ENCODE measurements around the gene BMPR1B.

The BMPR1B gene

GRCh38 chr4:94757192-94758140 is at the start of gene BMPR1B:
Gene BMPR1B, plus strand, starts transcription at chr4:94757955. Its CDS starts 346,470 bp downstream, at chr4:95104425.
- FAIRE-seq = no peak
- no peak for DNase-seq (ENCODE audit: insufficient read length, low spot score)

DNA sequence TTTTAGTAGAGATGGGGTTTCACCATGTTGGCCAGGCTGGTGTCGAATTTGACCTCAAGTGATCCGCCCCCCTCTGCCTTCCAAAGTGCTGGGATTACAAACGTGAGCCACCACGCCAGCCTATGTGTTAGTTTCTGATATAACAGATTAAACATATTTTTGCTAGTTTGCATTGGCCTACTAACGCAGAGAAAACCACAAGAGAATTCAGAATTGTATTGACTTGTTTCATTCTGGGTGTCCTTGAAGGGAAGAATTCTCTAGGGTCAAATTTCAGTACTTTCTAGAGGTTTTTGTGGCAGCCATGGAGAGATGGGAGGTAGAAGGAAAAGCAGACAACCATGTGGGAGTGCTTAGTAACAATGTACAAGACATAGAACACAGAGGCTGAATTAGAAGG is 46.1 kb upstream of the BMPR1B start:
- no peak for DNase-seq (ENCODE audit: insufficient read length, low spot score)
- no peak for FAIRE-seq

DNA sequence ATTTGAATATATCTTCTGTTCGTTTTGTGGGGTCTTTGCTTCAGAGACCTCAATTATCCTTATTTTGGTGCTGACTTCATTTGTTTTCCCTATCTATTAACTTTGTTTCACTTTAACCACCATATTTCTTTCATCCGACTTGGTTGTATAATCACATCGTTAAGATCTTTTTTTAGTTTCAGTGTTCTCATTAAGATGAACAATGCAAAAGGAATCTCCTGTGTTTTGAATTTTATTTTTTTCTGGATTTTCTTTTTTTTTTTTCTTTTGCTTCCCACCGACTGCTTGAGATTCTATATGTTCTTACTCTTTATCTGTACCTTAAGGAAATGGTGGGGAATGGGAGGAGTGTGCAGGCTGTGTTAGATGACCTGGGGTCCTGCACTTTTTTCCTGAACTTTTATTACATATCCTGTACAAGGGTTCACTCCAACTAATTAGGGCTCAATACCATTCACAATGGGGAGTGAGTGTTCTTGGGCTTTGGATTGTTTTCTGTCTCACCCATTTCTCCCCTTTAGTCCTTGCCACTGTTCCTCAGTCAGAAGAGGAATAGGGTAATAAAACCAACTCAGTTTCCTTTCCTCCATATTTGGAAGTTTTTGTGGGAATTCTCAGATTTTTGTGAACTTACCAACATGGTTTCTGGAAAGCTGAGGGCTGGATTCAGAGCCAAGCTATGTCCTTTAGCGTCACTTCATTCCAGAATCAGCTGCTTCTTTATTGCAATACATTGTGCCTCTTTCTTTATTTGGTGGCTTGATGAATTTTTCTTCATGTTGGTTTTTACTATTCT is 43.2 kb upstream of the BMPR1B start:
- DNase-seq (ENCODE audit: insufficient read length, low spot score) = no peak
- FAIRE-seq = no peak

DNA sequence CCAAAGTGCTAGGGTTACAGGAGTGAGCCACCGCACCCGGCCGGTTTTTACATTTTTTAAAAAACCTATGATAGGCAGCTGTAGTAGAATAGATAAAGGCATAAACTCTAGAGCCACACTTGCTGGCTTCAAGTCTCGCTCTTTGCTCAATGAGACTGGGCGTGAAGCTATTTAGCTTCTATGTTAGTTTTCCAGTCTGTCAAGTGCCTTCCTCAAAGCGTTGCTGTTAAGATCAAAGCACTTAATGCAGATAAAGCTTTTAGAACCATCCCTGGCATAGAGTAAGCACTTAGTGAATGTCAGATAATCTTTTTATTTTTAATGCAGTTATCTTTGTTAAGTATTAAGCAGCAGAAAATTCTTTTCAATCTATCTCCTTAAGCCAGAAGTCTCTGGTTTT is 42.0 kb upstream of the BMPR1B start:
- DNase-seq (ENCODE audit: insufficient read length, low spot score) (no peak), FAIRE-seq (no peak)

DNA sequence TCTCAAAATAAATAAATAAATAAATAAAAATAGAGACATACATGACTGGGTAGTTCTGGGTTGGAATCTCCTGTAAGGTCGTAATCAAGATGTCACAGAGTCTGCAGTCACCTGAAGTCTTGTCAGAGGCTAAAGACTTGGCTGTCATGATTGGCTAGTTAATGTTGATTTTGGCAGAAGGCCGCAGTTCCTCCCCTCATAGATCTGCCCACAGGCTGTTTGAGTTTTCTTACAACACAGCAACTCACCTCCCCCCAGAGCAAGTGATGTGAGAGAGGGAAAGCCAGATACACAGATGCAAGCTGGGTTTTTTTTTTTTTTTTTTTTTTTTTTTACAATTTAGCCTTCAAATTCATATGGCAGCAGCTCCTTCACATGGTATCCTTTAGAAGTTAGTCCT is 36.4 kb upstream of the BMPR1B start:
- no peak for FAIRE-seq
- no peak for DNase-seq (ENCODE audit: insufficient read length, low spot score)

DNA sequence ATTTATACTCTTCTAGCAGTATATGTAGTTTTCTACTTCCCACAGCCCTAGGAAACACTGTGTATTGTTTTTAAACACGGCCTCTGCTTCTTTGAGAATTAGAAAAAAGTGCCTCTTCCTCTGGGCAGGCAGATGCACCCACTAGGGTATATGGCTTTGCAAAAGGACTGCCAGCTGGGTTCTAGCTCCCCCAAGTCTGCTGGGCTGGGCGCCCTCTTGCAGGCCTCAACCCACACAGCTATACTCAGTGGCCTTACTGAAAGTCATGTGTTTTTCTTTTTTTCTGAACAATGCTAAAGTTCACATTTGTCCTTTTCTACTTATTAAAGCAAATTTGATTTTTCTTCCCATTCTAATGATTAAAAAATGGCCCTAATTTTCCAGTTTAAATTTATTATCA is 35.5 kb upstream of the BMPR1B start:
- DNase-seq (ENCODE audit: insufficient read length, low spot score) (no peak), FAIRE-seq (no peak)

- no peak for FAIRE-seq
- DNase-seq (ENCODE audit: insufficient read length, low spot score) = no peak
Measured at GRCh38 chr4:94722748-94723147, 35.0 kb upstream of the BMPR1B start.

GRCh38 chr4:94724016-94724790 is 33.6 kb upstream of the BMPR1B start:
- DNase-seq (ENCODE audit: insufficient read length, low spot score) (no peak), FAIRE-seq (no peak)

- DNase-seq (ENCODE audit: insufficient read length, low spot score) = no peak
- FAIRE-seq = no peak
Measured at GRCh38 chr4:94726524-94727123, 31.1 kb upstream of the BMPR1B start.

- FAIRE-seq = no peak
- DNase-seq (ENCODE audit: insufficient read length, low spot score) = no peak
Measured at GRCh38 chr4:94728056-94728766, 29.5 kb upstream of the BMPR1B start.

GRCh38 chr4:94732358-94732698 is 25.4 kb upstream of the BMPR1B start:
- FAIRE-seq (no peak), DNase-seq (ENCODE audit: insufficient read length, low spot score) (no peak)

- no peak for FAIRE-seq
- no peak for DNase-seq (ENCODE audit: insufficient read length, low spot score)
Measured at GRCh38 chr4:94739741-94740140, 18.0 kb upstream of the BMPR1B start.

DNA sequence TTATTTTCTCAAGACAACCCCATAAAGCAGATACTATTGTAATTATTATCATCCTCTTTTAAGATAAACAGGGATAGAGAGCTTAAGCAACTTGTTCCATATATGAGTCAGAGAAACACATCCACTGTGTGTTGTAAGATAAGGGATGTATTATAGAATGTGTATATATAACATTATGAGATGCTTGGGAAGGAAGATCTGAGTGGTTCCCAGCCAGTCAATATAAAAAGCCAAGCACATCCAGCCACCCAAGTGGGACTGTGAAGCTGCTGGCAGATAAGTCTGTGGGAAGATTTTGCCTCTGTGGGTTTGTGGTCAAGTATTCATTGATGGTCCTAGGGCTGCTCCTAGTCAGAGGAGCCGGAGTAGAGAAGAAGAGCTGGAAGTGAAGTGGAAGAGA is 16.5 kb upstream of the BMPR1B start:
- FAIRE-seq (no peak), DNase-seq (ENCODE audit: insufficient read length, low spot score) (no peak)

DNA sequence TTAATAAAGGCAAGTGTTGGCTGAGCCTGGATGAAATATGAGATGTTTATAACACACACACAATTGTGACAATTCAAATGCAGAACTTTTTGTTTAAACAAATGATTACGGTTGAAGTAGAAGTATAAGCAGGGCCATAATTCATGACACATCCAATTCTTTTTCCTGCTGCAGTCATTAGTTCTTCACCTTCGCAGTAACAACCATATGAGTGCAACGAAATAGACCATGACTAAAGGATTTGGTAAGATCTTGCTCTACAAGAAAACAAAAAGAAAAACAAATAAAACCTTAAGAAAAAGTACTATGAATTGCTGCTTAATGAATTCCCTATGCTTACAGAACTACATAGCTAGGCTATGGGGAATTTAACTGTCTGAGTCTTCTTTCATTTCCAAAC is 13.9 kb upstream of the BMPR1B start:
- no peak for DNase-seq (ENCODE audit: insufficient read length, low spot score)
- no peak for FAIRE-seq

DNA sequence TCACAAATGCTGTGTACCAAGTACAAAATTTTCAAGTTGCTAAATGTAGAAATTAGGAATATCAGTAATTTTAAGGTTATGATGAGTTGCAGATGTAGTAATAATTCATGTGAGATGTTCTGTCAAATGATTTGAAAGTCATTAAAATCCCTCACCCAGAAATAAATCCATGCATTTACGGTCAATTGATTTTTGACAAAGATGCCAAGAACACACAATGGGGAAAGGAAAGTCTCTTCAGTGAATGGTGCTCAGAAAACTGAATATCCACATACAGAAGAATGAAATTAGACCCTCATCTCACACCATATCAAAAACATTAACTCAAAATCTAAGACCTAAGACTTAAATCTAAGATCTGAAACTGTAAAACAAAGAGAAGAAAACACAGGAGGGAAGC is 12.9 kb upstream of the BMPR1B start:
- DNase-seq (ENCODE audit: insufficient read length, low spot score) (no peak), FAIRE-seq (no peak)

DNA sequence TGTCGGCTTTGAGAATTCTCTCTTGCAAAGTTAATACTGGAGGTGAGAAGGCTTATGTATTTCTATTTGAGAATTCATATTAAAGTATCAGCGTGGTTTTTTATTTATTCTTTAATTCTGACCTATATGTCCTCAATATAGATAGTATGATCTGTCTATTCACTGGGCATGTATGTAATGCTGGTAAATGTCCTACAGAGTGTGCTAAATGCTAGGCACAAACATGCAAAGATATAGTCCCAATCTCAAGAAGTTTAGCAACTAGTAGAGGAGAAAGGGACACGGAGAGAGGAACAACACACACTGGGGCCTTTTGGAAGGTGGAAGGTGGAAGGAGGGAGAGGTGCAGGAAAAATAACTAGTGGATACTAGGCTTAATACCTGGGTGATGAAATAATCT is 11.0 kb upstream of the BMPR1B start:
- DNase-seq (ENCODE audit: insufficient read length, low spot score) = no peak
- FAIRE-seq = no peak

GRCh38 chr4:94758141-94758699 is 465 bp downstream of the BMPR1B start:
- FAIRE-seq = no peak
- DNase-seq (ENCODE audit: insufficient read length, low spot score) = no peak

DNA sequence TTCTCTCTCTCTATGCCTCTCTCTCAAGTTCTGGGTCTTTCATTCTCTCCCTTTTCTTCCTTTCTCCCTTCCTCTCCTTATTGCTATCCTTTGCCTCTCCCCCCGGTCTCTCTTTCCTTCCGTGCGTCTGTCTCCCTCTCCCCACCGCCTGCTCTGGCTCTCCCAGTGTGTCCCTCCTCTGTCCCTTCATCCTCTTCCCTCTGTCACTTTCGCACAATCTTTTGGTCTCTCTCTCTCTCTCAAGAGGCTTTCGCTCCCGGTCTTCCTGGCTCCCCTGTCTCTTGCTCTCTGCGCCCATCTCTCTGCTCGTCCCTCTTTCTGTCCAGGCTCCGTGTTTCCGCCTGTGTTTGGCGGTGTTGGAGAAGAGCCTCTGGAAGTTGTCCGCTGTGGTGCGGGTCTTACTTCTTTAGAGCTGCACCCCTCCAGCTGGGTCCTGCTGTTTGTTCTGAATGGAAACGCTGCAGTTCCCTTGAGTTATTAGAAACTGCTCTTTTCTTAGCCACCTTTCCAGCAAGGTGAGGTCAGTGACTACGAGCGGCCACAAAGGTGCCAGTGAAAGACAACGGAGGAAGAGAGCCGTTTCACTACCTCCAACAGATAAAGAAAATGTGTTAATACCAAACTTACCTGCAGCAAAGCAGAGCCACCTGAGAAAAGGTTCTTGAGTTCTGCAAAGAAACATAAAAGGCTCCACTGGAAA is 1.1 kb downstream of the BMPR1B start:
- FAIRE-seq = no peak
- DNase-seq (ENCODE audit: insufficient read length, low spot score) = no peak

GRCh38 chr4:94759767-94760211 is 2.0 kb downstream of the BMPR1B start:
- no peak for DNase-seq (ENCODE audit: insufficient read length, low spot score)
- no peak for FAIRE-seq
